ENCODE results near the gene PI4K2B.

DNA sequence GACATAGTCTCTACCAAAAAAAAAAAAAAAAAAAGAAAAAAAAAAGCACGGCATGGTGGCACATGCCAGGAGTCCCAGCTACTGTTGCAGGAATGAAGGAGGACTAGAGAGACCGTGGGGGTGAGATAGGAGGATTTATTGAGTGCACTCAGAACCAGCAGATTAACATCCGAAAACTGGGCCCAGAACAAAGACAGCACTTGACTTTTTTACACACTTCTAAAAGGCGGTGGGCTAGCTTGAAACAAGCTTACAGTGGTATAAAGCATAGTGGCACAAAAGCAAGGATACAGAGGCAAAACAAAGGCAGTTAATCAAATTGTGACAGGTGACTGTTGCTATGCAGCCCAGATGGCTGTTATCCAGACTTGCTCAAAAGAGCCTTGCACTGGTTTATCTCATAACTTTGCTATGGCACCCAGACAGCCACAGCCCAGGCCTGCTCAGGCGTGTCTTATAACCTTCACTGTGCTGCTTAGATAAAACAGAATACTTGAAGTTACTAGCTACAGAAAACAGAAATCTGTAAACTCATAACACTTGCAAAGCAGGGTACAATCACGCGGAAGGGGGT, 9.9 kb upstream of the PI4K2B start:
- TF ChIP-seq POLR2A (IDR thresholded peaks at IDR 0.05): no peak
- no peak for TF ChIP-seq POLR2AphosphoS5 (IDR thresholded peaks at IDR 0.05)
